Activated T-cell treated with anti-CD3 and anti-CD28 coated beads for 1 hour (primary cell): ENCODE measurements around the gene VEGFA.

Experiments
- DNase-seq: peaks from one replicate; pipeline ENCODE4 v3.0.0-alpha.2; 2020; ENCODE audit warnings: low read depth

The VEGFA gene

DNA sequence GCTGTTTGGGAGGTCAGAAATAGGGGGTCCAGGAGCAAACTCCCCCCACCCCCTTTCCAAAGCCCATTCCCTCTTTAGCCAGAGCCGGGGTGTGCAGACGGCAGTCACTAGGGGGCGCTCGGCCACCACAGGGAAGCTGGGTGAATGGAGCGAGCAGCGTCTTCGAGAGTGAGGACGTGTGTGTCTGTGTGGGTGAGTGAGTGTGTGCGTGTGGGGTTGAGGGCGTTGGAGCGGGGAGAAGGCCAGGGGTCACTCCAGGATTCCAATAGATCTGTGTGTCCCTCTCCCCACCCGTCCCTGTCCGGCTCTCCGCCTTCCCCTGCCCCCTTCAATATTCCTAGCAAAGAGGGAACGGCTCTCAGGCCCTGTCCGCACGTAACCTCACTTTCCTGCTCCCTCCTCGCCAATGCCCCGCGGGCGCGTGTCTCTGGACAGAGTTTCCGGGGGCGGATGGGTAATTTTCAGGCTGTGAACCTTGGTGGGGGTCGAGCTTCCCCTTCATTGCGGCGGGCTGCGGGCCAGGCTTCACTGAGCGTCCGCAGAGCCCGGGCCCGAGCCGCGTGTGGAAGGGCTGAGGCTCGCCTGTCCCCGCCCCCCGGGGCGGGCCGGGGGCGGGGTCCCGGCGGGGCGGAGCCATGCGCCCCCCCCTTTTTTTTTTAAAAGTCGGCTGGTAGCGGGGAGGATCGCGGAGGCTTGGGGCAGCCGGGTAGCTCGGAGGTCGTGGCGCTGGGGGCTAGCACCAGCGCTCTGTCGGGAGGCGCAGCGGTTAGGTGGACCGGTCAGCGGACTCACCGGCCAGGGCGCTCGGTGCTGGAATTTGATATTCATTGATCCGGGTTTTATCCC, at the start of gene VEGFA:
Gene VEGFA, plus strand, starts transcription at position 686 of the 846 bp plus-strand sequence.
- DNase-seq = peak; percentile 89

GRCh38 chr6:43720999-43721398, 49.0 kb upstream of the VEGFA start:
- DNase-seq = no peak

DNA sequence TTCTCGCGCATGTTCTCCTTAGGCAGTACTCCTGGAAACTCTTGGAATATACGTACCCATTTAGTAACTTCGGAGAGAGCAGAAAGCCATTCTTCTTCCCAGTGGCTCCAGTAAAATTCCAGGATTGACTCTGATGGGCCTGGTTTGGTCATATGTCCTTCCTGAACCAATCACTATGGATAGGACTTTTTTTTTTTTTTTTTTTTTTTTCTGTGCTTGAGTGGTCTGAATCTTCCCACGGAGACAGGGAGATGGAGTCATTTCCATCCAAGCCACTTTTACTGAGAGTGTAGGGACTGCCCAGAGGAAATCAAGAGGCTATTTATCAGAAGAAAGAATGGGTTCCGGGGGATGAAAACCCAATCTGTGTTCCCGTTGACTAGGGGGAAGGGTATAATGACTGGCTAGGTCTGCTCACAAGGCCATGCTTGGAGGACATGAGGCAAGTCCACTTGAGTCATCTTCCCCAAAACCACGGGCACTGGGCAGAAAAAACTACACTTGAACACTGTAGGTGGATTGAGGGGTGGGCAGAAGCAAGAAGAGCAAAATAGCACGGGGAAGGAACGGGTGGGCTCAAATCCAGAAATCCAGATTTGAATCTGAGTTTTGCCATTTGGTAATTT, 47.0 kb upstream of the VEGFA start:
- DNase-seq = no peak

- DNase-seq = peak; percentile 54
Measured at GRCh38 chr6:43723737-43724295, 46.2 kb upstream of the VEGFA start.

DNA sequence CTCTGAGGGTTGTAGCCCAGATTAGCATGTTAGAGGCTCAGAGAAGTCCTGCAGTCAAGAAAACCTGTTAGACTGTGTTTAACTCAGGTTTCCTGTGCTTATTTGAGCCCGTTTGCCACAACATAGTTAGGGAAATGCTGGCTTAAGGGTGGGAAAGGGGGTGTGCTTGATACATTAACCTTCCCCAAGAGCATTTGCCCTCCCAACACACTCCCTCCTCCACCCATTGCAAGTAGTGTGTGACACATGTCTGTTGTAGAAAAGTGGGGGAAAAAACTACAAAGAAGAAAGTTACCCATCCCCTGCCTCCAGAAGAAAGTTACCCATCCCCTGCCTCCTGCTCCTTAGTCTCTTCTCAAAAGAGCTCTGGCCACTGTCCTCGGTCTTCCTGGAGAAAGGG, 45.7 kb upstream of the VEGFA start:
- no peak for DNase-seq

DNA sequence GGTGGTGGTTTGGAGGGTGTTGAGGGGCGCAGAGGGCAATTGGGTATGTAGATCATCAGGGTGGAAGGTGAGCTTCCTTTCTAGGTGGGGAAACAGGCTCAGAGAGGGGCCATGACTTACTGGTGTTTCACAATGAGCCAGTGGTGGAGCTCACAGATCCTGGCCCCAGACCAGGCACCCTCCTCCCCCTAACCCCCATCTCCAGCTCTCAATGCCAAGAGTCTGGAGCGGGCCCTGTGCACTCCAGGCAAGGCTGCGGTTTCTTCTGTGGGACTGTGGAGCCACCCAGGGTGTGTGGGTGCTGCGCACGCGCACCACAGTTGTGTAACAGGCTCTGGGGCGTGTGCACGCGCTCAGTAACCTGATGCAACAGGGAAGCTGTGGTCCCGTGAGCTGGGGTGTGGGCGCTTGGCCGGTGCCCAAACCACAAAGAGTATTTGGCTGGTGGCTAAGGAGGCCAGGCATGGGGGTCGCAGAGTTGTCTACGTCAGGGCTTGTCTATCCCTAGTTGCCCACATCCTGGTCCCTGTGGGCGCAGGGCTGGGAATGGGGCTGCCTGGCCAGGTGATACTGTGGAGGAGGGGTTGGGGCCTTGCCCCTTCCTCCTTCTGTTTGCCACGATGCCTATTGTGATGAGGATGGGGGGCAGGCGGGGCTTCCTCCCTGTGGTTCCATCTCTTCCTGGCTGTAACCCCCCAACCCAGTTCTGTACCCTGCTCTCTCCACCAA, 44.9 kb upstream of the VEGFA start:
- peak; percentile 36 for DNase-seq

- DNase-seq = no peak
Measured at GRCh38 chr6:43725643-43726580, 44.1 kb upstream of the VEGFA start.

GRCh38 chr6:43727634-43728033, 42.4 kb upstream of the VEGFA start:
- no peak for DNase-seq

GRCh38 chr6:43728586-43728985, 41.4 kb upstream of the VEGFA start:
- DNase-seq = no peak

DNA sequence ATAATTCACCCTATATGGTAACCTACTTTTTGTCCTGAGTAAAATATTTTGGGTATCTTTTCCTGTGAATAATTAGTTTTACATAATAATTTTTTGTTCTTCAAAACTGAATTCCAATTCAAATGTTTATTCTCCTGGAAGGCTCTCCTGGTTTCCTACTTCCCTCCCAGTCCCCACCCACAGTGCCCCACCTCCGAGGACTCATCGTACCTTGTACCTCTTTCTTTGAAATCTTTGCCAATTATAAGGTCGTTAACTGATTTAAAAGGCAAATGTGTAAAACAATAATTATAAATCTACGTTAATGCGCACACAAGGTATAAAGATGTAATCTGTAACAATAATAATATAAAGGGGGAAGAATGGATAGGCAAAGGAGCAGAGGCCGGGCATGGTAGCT, 40.5 kb upstream of the VEGFA start:
- DNase-seq = no peak

DNA sequence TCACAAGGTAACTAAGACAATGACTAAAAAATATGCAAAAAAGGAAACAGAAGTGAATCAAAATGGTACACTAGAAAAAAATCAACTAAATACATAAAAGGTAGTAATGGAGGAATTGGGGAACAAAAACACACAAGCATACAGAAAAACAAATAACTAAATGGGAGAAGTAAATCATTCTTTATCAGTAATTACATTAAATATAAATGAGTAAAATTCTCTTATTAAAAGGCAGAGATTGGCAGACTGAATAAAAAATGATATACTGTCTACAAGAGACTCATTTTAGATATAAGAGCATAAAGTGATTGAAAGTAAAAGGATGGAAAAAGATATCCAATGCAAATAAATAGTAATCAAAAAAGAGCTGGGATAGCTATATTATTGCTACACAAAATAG, 39.4 kb upstream of the VEGFA start:
- DNase-seq = no peak

GRCh38 chr6:43733471-43734293, 36.3 kb upstream of the VEGFA start:
- no peak for DNase-seq

- DNase-seq = no peak
Measured at GRCh38 chr6:43734294-43734665, 35.7 kb upstream of the VEGFA start.

DNA sequence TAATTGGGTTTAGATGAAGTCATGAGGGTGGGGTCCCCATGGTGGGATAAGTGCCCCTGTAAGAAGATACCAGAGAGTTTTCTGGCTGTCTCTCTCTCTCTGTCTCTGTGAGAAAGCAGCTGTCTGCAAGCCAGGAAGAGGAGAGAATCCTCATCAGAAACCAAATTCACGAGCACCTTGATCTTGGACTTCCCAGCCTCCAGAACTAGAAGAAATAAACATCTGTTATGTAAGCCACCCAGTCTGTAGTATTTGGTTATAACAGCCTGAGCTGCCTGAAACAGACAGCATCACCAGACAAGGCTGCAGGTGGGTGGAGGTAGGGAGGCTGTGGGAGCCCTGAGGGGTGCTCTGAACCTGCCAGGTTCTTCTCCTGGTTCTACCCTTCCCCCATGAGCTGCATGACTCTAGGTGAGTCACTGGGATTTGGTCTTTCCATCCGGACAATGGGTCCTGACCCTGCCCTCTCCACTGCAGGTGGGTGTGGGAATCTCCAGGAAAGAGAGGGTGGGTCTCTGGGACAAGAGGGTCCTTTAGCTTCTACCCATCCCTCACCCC, 34.3 kb upstream of the VEGFA start:
- DNase-seq = no peak

GRCh38 chr6:43736211-43736786, 33.7 kb upstream of the VEGFA start:
- no peak for DNase-seq

- no peak for DNase-seq
Measured at GRCh38 chr6:43736844-43737243, 33.2 kb upstream of the VEGFA start.

GRCh38 chr6:43737272-43738081, 32.5 kb upstream of the VEGFA start:
- no peak for DNase-seq

GRCh38 chr6:43738267-43738676, 31.7 kb upstream of the VEGFA start:
- no peak for DNase-seq
